Activated CD4-positive, alpha-beta T cell treated with anti-CD3 and anti-CD28 coated beads, Interleukin-2, amount 10 ng/mL, durations not matched to agents 7 days and 5 days (primary cell): Measurements from ENCODE around the gene OAF. TPM values are rescaled to one million over a fixed set of nuclear protein-coding genes. Genes with fewer than 3 reads are reported as not detected.

Source experiments
- CTCF ChIA-PET: fragments of 350-600 bp; sonication (Branson Sonifier 250); formaldehyde crosslinking; loops from one replicate; lab custom pipeline; 2021; ENCODE audit warnings: antibody characterized with exemption; lab: Charles Lee
- POLR2A ChIA-PET: fragments of 350-600 bp; sonication (Branson Sonifier 250); formaldehyde crosslinking; loops from one replicate; lab custom pipeline; 2021; ENCODE audit warnings: antibody characterized with exemption; lab: Charles Lee
- DNase-seq: peaks from one replicate; pipeline ENCODE4 v3.0.0-alpha.2; 2020
- H3K27ac Mint-ChIP-seq: one replicate; pipeline ENCODE4 v1.8.0; 2021; ENCODE audit warnings: mild to moderate bottlenecking, moderate library complexity, mixed read lengths
- H3K27me3 Mint-ChIP-seq: one replicate; pipeline ENCODE4 v1.8.0; 2021; ENCODE audit warnings: mixed read lengths
- H3K36me3 Mint-ChIP-seq: one replicate; pipeline ENCODE4 v1.8.0; 2021; ENCODE audit warnings: low read depth, mixed read lengths
- H3K4me1 Mint-ChIP-seq: one replicate; pipeline ENCODE4 v1.8.0; 2021; ENCODE audit warnings: mixed read lengths
- H3K4me3 Mint-ChIP-seq: one replicate; pipeline ENCODE4 v1.8.0; 2021; ENCODE audit warnings: mild to moderate bottlenecking, moderate library complexity, mixed read lengths
- H3K9me3 Mint-ChIP-seq: one replicate; pipeline ENCODE4 v1.8.0; 2021; ENCODE audit warnings: mixed read lengths
- total RNA-seq, 2 experiments: library from RNA; stranded (reverse); gene quantifications; one replicate each; pipeline ENCODE4 v1.2.3, GENCODE V29; 2021

OAF gene
- total RNA-seq, 2 experiments from 2014 or later = 1.7 to 3.4 TPM

DNA sequence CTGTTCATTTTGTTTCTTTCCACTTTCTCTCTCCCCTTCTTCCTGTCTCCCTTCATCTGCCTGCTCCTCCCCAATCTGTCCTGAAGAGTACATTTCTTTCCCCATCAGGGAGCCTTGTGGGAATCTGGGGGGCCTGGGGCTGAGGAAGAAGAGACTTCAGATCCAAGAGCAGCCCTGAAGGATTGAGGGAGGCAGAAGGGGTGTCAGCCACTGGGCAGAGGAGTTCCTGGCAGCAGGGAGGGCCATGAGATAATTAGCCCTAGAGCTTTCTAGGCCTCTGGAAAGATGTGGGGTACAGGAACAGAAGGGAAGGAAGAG, 24.4 kb upstream of the OAF start:
- Mint-ChIP-seq H3K36me3 (no peaks in the 10 kb centered on the region), H3K4me1 (peaks cover 2% of the 10 kb centered on the region), H3K9me3 (no peaks in the 10 kb centered on the region), H3K27ac (no peak overlapping the region), H3K4me3 (no peak overlapping the region), H3K27me3 (peaks cover 15% of the 10 kb centered on the region)
- no peak for DNase-seq
- ChIA-PET POLR2A (no interaction called here), CTCF (no interaction called here)

DNA sequence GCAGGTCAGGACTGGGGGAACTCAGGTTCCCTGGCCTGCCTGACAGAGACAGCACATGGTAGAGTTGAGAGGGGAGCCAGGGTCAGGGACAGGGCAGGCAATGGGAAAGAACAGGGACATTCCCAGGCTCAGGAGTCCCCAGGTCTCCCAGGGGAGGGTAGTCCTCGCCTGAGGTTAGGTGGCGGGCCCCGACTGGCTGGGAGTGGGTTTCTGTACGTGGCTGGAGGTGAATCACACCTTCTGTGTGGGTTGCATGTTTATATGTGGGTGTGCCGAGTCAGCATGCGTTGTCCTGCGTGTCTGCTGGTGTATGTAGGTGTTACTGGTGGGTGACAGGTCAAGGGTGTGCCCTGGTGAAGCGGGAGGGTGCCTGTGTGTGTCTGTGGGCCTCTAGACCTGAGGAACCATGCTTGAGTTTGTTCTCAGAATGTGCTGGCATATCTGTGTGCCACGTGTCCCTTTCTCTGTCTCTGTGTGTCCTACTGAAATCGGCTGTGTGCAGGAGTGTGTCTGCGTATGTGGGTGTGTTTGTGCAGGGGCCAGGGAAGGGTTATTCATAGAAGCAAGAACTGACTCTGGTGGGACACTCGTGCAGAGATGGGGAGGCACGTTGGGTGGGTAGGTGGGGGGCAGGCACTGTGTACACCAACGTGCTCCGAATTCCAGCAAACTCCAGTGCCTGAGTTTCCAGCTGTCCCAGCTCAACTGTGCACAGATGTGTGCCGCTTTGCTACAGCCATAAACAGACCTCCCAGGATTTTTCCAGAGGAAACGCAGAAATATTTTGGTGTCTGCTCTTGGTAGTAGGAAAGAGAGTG, 23.8 kb upstream of the OAF start:
- Mint-ChIP-seq H3K27me3 (peaks cover 15% of the 10 kb centered on the region), H3K4me1 (peaks cover 2% of the 10 kb centered on the region), H3K4me3 (no peak overlapping the region), H3K36me3 (no peaks in the 10 kb centered on the region), H3K27ac (no peak overlapping the region), H3K9me3 (no peaks in the 10 kb centered on the region)
- no peak for DNase-seq
- POLR2A ChIA-PET = no interaction called here
- CTCF ChIA-PET = no interaction called here

DNA sequence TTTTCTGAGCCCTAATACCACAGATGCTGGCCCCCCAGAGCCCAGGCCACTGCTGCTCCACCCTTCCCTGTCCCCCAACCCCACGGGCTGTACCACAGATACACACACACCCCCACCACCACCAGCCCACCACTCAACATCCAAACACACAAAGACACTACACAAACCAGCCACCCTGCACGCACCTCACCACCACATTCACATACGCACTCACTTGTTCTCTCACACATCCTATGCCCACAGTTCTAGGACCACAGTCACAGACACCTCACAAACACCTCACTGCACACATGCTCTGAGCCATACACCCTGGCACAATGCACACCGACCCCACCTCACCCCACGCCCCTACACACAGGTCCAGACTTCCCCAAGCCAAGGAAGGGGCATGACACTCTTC, 22.5 kb upstream of the OAF start:
- peaks cover 2% of the 10 kb centered on the region for H3K4me1 Mint-ChIP-seq
- CTCF ChIA-PET = no interaction called here

DNA sequence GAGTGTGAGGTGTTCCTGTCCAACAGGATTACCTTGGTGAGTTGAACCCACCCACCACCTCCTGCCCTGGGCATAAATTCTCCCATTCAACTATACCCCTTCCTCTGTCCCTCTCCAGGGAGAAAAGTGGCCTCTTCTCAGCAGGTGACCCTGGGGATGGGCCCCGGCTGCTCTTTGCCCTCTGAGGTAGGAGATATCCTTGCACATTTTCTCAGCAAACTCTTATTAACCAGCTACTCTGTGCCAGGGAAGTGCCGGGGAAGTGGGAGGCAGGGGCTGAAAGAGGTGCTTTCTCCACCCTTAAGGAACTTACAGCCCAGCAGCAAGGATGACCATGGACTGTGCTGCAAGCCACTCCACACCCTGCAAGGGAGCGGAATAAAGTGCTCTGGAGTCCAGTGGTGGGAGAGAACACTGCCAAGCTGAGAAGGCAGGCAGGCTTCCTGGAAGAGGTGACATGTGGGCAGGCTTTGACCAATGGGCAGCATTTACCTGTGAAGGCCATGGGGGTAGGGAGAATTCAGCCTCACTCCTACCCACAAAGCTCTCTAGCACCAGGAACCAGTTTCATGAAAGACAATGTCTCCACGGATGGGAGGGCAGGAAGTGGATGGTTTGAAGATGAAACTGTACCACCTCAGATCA, 21.9 kb upstream of the OAF start:
- Mint-ChIP-seq H3K4me3 (no peak overlapping the region), H3K4me1 (peaks cover 2% of the 10 kb centered on the region), H3K27me3 (peaks cover 15% of the 10 kb centered on the region), H3K27ac (no peak overlapping the region), H3K36me3 (no peaks in the 10 kb centered on the region), H3K9me3 (no peaks in the 10 kb centered on the region)
- ChIA-PET CTCF (interaction anchor here (0.6 kb wide), 1 partner anchor 831 kb away, joined by 3 read pairs; no protein-coding TSS in a partner anchor), POLR2A (no interaction called here)
- DNase-seq = no peak

More for the DNA sequence above, 22.5 kb upstream of the OAF start:
- Mint-ChIP-seq H3K36me3 (no peaks in the 10 kb centered on the region), H3K27me3 (peaks cover 15% of the 10 kb centered on the region), H3K27ac (no peak overlapping the region), H3K4me3 (no peak overlapping the region), H3K9me3 (no peaks in the 10 kb centered on the region)
- POLR2A ChIA-PET = no interaction called here
- DNase-seq = no peak

DNA sequence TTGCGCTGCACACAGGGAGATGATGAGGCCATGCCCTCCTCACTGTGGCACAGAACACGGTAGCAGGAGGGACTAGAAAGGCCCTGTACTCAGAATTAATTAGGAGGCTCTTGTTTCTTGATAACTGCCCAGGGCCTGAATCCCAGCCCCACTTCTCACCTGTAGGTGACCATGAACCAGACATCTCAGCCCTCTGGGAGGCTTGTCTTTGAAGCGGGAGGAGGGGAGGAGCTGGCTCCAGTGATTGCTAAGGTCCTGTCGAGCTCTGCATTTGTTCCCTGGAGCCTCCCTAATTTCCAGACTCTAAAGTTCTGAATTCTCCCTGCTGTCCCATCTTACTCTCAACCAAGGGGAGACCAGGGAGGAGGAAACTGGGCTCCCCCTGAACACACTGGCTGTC, 19.8 kb upstream of the OAF start:
- H3K4me1 Mint-ChIP-seq = peaks cover 2% of the 10 kb centered on the region

DNA sequence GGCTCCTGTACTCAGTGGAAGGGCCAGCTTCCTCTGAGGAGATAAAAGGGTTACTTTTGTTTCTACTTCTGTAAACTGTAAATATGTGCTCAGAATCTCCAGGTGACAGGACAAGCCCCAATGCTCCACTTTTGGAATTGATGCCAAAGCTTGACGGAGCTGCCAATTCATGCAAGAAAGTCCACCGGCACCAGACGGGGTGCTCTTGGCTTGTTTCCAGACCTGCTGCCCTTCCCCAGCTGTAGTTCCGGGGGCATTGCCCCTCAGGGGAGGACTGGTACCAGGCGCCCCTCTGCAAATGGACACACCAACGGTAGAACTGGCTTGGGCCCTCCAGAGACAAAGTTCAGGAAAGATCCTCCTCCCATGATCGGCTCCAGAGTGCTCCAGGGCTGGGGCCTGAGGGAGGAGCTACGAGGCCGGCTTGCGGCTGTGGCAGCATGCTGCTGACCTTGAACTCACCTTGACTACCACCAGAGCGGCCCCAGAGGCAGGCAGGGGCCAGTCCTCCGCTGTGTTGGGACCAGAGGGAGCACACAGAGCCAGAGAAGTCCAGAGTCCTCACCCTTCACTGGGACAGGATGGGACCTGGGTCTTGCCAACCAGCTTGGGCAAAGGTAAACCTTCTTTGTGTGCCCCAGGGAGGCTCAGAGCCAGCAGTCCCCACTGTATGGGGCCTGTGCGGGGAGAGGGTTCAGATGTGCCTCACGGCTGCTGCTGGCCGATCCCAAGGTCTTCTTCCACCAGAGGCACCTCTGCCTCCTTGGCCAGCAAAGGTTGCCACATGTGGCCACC, 17.8 kb upstream of the OAF start:
- peaks cover 2% of the 10 kb centered on the region for H3K27me3 Mint-ChIP-seq
- H3K4me1 Mint-ChIP-seq = no peaks in the 10 kb centered on the region
- CTCF ChIA-PET = interaction anchor here (1.0 kb wide), 1 partner anchor 12 kb away, joined by 3 read pairs; no protein-coding TSS in a partner anchor
- H3K9me3 Mint-ChIP-seq = no peaks in the 10 kb centered on the region
- no peak overlapping the region for H3K4me3 Mint-ChIP-seq
- POLR2A ChIA-PET = no interaction called here
- no peak for DNase-seq
- H3K27ac Mint-ChIP-seq = no peak overlapping the region
- no peaks in the 10 kb centered on the region for H3K36me3 Mint-ChIP-seq

More for the DNA sequence above, 19.8 kb upstream of the OAF start:
- Mint-ChIP-seq H3K4me3 (no peak overlapping the region), H3K36me3 (no peaks in the 10 kb centered on the region), H3K27ac (no peak overlapping the region), H3K9me3 (no peaks in the 10 kb centered on the region), H3K27me3 (peaks cover 11% of the 10 kb centered on the region)
- no peak for DNase-seq
- ChIA-PET POLR2A (no interaction called here), CTCF (no interaction called here)

DNA sequence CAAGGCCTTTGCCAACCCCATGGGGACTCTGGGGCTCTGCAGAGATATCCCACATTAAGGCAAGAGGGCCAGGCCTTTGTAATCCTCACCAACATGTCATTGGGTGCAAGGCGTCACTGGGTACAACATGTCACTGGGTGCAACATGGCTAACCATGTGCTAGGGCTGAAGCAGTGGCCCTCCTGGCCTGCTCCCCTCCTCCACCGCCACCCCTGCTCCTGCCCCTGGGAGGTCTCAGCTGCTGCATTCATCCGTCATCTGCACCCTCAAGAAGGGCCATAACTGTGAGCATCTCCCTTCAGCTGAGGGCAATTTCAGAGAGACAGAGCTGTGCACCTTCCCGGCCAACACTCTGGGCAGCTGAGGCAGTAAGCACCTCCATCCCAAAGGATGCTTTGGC, 16.7 kb upstream of the OAF start:
- Mint-ChIP-seq H3K4me1 (no peaks in the 10 kb centered on the region), H3K36me3 (no peaks in the 10 kb centered on the region), H3K9me3 (no peaks in the 10 kb centered on the region), H3K4me3 (no peak overlapping the region), H3K27ac (no peak overlapping the region), H3K27me3 (peaks cover 2% of the 10 kb centered on the region)
- no peak for DNase-seq
- CTCF ChIA-PET = interaction anchor here (0.6 to 1.0 kb wide), 2 partner anchors 13 to 1067 kb away, joined by 3 to 4 read pairs; no protein-coding TSS in a partner anchor
- POLR2A ChIA-PET = no interaction called here

DNA sequence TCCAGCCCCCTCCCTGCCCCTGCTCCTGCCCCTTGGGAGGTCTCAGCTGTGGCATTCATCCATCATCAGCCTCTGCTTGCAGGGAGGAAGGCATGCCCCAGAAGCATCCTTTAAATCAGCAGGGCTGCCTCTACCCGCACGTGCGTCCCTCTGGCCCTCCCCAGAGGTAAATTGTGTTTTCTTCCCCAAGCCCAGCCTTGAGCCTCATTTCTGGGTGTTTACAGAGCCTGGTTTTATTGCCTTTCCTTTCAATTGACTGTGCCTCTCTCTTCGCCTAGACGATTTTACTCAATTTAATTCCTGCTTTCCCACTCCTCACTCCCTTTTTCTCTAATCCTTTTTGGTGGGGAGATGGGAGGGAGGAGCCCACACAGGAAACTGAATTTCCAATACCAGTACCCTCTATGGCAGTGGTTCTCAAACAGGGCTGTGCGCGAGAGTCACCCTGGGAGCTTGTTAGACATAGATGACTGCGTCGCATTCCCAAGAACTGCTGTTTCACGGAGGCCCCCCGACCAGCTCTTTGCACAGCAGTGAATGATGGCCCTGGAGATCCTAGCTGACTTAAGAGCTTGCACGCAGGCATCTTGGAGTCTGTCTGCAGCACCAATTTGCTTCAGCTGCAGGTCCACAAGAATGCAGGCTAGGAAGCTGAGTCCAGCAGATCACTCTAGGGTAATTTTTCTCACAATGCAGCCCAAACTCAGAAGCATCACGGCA, 15.1 kb upstream of the OAF start:
- Mint-ChIP-seq H3K27me3 (peaks cover 5% of the 10 kb centered on the region), H3K4me1 (no peaks in the 10 kb centered on the region), H3K9me3 (no peaks in the 10 kb centered on the region), H3K36me3 (no peaks in the 10 kb centered on the region), H3K4me3 (no peak overlapping the region), H3K27ac (no peak overlapping the region)
- no peak for DNase-seq
- CTCF ChIA-PET = interaction anchor here (1.4 kb wide), 1 partner anchor 108 kb away, joined by 3 read pairs; no protein-coding TSS in a partner anchor
- POLR2A ChIA-PET = no interaction called here

DNA sequence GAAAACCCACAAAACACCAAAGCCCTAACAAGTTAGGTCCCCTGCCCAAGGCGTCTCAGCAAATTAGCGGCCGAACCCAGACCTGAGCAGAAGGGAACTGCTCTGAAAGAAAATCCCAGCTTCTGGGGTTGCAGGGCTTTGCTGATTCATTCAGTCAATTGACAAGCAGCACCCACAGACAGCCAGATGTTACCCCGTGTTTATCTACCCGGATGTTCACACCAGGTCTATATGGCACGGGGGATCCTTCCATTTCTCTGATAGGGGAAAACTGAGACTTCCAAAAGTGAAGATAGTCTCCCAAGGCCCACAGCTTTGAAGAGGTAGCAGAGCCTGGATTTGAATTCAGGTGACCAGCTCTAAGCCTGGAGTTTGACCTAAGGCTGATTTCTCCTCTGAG, 14.0 kb upstream of the OAF start:
- POLR2A ChIA-PET = no interaction called here
- peaks cover 7% of the 10 kb centered on the region for H3K27me3 Mint-ChIP-seq
- DNase-seq = no peak
- CTCF ChIA-PET = interaction anchor here (1.4 kb wide), 1 partner anchor 106 kb away, joined by 3 read pairs; no protein-coding TSS in a partner anchor
- H3K36me3 Mint-ChIP-seq = no peaks in the 10 kb centered on the region
- H3K9me3 Mint-ChIP-seq = no peaks in the 10 kb centered on the region
- H3K27ac Mint-ChIP-seq = no peak overlapping the region
- H3K4me1 Mint-ChIP-seq = no peaks in the 10 kb centered on the region
- no peak overlapping the region for H3K4me3 Mint-ChIP-seq

DNA sequence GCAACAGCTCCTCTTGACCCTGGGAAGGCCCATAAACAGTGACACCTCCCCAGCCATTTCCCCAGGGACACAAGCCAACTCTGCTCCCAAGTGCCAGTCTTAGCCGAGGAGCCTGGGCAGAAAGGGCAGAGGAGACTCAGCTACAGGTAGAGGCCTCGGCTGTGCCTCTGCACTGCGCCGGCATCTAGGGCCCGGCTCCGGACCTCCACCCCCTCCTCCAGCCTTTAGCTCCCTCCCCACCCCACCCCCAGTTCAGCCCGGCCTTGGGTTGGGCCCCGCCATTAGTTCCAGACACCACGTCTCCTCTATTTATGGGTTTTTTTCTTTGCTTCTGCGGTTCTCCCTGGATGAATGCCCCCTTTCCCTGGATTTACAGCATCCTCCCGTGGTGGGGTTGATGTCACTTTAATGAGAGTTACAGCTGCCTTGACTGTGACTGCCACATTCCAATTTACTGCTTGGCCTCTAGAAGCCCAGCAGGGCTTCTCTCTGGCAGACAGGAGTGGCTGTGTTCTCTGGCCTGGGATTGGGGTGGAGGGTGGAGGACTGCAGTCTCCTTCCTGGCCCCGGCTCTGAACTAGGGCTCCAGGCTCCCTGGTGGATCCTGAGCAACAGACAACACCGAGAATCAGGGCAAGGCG, 13.5 kb upstream of the OAF start:
- Mint-ChIP-seq H3K4me3 (no peak overlapping the region), H3K9me3 (no peaks in the 10 kb centered on the region), H3K4me1 (no peaks in the 10 kb centered on the region), H3K27ac (no peak overlapping the region), H3K36me3 (no peaks in the 10 kb centered on the region), H3K27me3 (peaks cover 12% of the 10 kb centered on the region)
- ChIA-PET CTCF (no interaction called here), POLR2A (no interaction called here)
- no peak for DNase-seq

DNA sequence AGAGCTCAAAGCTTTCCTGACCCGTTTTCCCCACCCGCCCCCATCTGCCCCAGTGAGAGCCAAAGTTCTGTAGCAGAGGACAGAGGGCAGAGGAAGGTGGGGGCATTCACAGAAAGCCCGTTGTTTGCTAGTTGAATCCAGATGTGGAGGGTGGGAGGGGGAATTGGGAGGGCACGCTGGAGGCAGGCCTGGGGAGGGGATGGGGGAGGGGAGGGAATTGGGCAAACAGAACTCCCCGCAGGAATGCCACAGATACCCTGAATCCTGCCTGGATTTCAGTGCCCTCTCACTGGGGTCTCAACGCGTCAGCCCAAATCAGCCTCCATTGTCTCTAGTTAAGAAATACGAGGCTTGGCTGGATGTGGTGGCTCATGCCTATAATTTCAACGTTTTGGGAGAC, 12.9 kb upstream of the OAF start:
- POLR2A ChIA-PET = no interaction called here
- H3K4me1 Mint-ChIP-seq = no peaks in the 10 kb centered on the region
- H3K27me3 Mint-ChIP-seq = peaks cover 13% of the 10 kb centered on the region
- no peak overlapping the region for H3K4me3 Mint-ChIP-seq
- no peak for DNase-seq
- no peaks in the 10 kb centered on the region for H3K36me3 Mint-ChIP-seq
- no peak overlapping the region for H3K27ac Mint-ChIP-seq
- H3K9me3 Mint-ChIP-seq = no peaks in the 10 kb centered on the region
- CTCF ChIA-PET = no interaction called here

DNA sequence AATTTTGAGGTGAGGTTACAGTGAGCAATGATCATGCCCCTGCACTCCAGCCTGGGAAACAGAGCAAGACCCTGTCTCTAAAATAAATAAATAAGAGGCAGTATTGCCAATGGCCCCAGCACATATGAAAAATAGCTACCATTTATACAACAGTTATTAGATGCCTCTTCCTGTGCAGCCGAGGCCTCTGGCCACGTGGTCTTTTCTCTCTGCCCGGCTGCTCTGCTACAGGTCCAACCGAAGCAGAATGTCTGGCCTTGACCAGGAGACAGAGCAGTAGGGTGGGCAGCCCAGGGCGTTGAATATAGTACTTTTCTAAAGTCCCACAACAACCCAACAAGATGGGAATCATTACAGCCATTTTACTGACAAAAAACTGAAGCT, 12.4 kb upstream of the OAF start:
- ChIA-PET POLR2A (no interaction called here), CTCF (no interaction called here)
- no peak for DNase-seq
- peaks cover 16% of the 10 kb centered on the region for H3K27me3 Mint-ChIP-seq
- no peak overlapping the region for H3K27ac Mint-ChIP-seq
- H3K4me1 Mint-ChIP-seq = no peaks in the 10 kb centered on the region
- H3K9me3 Mint-ChIP-seq = no peaks in the 10 kb centered on the region
- no peak overlapping the region for H3K4me3 Mint-ChIP-seq
- H3K36me3 Mint-ChIP-seq = no peaks in the 10 kb centered on the region
